RWPE1 (cell line): Measurements from ENCODE around the gene FASN.
"Not testable (repeated sequence)": the region's sequence is repeated elsewhere in the genome, so short reads cannot be mapped to it uniquely, and the experiment has no call there.

Source experiments
- CTCF ChIA-PET: fragments of 350-600 bp; sonication (Branson Sonifier 250); formaldehyde crosslinking; extraction: SDS; loops from one replicate; lab custom pipeline; 2021; lab: Yijun Ruan, JAX
- POLR2A ChIA-PET: fragments of 400-600 bp; formaldehyde crosslinking; extraction: SDS; loops from one replicate; lab custom pipeline; 2020; ENCODE audit warnings: antibody characterized with exemption; ENCODE audit not compliant: low non-redundant PET; lab: Yijun Ruan, JAX
- DNase-seq: peaks from one replicate; pipeline ENCODE4 v3.0.0; 2012; ENCODE audit warnings: low spot score
- H3K27ac ChIP-seq: fragments of 450-650 bp; 2 replicates; pipeline ENCODE4 v1.5.1; 2017
- TF ChIP-seq, protein P1 (sequence below): fragments of 450-650 bp; conservative IDR thresholded peaks from 2 replicates; pipeline ENCODE4 v1.5.1; 2017; ENCODE audit warnings: low read depth, mild to moderate bottlenecking

The FASN gene

DNA sequence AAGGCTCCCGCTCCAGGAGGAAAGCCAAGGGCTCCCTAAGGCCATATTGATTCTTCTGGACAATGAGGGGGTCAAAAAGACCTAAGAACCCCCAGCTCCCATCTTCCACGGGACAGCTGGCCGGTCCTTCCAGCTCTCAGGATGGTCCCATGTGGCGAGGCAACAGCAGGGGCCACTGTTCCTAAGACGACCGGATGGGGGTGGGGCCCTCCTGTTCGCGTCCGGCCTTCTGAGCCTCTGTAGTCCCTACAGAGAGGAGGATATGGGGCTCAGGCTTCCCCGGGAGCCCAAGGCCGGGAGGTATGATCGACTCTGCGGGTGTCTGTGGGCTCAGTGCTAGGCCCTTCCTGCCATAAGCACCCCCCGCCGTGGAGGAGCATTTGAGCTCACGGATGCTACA lies 54.5 kb downstream of the FASN start:
- CTCF ChIA-PET, result interaction anchor here (1.0 kb wide), 1 partner anchor 13 kb away, joined by 3 read pairs; no protein-coding TSS in a partner anchor
- TF ChIP-seq, protein P1, sequence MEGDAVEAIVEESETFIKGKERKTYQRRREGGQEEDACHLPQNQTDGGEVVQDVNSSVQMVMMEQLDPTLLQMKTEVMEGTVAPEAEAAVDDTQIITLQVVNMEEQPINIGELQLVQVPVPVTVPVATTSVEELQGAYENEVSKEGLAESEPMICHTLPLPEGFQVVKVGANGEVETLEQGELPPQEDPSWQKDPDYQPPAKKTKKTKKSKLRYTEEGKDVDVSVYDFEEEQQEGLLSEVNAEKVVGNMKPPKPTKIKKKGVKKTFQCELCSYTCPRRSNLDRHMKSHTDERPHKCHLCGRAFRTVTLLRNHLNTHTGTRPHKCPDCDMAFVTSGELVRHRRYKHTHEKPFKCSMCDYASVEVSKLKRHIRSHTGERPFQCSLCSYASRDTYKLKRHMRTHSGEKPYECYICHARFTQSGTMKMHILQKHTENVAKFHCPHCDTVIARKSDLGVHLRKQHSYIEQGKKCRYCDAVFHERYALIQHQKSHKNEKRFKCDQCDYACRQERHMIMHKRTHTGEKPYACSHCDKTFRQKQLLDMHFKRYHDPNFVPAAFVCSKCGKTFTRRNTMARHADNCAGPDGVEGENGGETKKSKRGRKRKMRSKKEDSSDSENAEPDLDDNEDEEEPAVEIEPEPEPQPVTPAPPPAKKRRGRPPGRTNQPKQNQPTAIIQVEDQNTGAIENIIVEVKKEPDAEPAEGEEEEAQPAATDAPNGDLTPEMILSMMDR, result no peak
- peak overlapping the region; percentile 1; the same call in 1 of the 2 replicates for H3K27ac ChIP-seq
- DNase-seq, result no peak
- POLR2A ChIA-PET, result interaction anchor here (1.0 kb wide), 1 partner anchor 22 kb away, joined by 3 read pairs; no protein-coding TSS in a partner anchor

DNA sequence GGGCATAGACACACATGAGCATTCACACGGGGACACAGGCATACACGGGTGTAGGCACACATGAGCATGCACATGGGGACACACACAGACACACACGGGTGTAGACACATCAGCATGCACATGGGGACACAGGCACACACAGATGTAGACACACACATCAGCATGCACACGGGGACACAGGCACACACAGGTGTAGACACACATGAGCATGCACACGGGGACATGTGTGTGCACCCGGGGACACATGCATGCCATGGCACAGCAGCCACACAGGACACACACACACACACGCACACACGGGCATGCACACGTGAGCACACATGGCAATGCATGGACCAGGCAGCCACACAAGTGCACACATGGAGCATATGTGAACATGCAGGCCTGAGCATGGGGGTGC lies 55.4 kb downstream of the FASN start:
- TF ChIP-seq, protein P1, result no peak
- ChIA-PET POLR2A (no interaction called here), CTCF (interaction anchor here (0.6 to 1.0 kb wide), 3 partner anchors 12 to 27 kb away, joined by 3 to 5 read pairs (median 4); no protein-coding TSS in a partner anchor)
- peak overlapping the region; percentile 1; the same call in 1 of the 2 replicates for H3K27ac ChIP-seq
- no peak for DNase-seq

- ChIA-PET POLR2A (no interaction called here), CTCF (interaction anchor here (0.6 to 1.8 kb wide), 2 partner anchors 11 to 811 kb away, joined by 3 to 6 read pairs; no protein-coding TSS in a partner anchor)
- H3K27ac ChIP-seq, result peak overlapping the region; percentile 33
- DNase-seq, result no peak
- TF ChIP-seq, protein P1, result no peak
These were observed 56.8 kb downstream of the FASN start for GRCh38 chr17:82041144-82041814.

GRCh38 chr17:82039695-82040299 lies 58.2 kb downstream of the FASN start:
- ChIA-PET POLR2A (no interaction called here), CTCF (interaction anchor here (1.8 kb wide), 1 partner anchor 9 kb away, joined by 6 read pairs; no protein-coding TSS in a partner anchor)
- TF ChIP-seq, protein P1, result no peak
- DNase-seq, result no peak
- no peak overlapping the region for H3K27ac ChIP-seq

- DNase-seq, H3K27ac ChIP-seq, CTCF ChIA-PET: not testable (repeated sequence)
- POLR2A ChIA-PET, result interaction anchor here (0.7 kb wide), 1 partner anchor 10 kb away, joined by 3 read pairs; no protein-coding TSS in a partner anchor
These were observed 59.1 kb downstream of the FASN start for GRCh38 chr17:82038796-82039409.

- DNase-seq, result no peak
- H3K27ac ChIP-seq, result peak overlapping the region; percentile 89
- ChIA-PET POLR2A (interaction anchor here (0.6 to 1.0 kb wide), 3 partner anchors 13 to 107 kb away, joined by 4 read pairs; partner anchors contain the start of genes CENPX and LRRC45), CTCF (interaction anchor here (0.6 to 0.9 kb wide), 6 partner anchors 9 to 98 kb away, joined by 3 to 6 read pairs (median 4); partner anchors contain the start of genes ASPSCR1 and NOTUM)
- TF ChIP-seq, protein P1, result no peak
These were observed 60.2 kb downstream of the FASN start for GRCh38 chr17:82037889-82038195.
